ENCODE data around the gene ARHGAP10. TPM values are rescaled to one million over a fixed set of nuclear protein-coding genes. Genes with fewer than 3 reads are reported as not detected.

ARHGAP10 gene
- total RNA-seq, 1 donor from 2014 or later: 25.5 TPM

DNA sequence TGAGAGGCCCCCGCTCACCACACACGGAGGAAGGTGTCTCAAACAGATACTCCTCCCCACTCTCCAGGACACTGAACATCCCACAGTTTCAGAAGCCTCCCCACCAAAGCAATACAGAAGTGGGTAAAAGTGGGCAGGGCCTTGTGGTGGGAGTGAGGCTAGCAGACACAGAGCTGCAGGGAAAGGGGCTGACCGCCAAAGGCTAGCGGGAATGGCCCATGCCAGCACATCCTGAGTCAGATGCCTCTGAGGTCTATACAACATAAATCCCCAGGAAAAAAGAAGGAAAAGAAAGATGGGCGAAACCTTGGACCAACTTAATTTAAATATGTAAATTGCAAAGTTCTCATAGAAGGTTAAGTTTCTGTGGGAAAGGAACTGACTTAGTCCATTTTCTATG, 21.9 kb upstream of the ARHGAP10 start:
- H3K4me1 Mint-ChIP-seq (ENCODE audit: unreplicated experiment): peaks cover 8% of the 10 kb centered on the region
- no peaks in the 10 kb centered on the region for H3K9me3 Mint-ChIP-seq
- TF ChIP-seq, protein P1, sequence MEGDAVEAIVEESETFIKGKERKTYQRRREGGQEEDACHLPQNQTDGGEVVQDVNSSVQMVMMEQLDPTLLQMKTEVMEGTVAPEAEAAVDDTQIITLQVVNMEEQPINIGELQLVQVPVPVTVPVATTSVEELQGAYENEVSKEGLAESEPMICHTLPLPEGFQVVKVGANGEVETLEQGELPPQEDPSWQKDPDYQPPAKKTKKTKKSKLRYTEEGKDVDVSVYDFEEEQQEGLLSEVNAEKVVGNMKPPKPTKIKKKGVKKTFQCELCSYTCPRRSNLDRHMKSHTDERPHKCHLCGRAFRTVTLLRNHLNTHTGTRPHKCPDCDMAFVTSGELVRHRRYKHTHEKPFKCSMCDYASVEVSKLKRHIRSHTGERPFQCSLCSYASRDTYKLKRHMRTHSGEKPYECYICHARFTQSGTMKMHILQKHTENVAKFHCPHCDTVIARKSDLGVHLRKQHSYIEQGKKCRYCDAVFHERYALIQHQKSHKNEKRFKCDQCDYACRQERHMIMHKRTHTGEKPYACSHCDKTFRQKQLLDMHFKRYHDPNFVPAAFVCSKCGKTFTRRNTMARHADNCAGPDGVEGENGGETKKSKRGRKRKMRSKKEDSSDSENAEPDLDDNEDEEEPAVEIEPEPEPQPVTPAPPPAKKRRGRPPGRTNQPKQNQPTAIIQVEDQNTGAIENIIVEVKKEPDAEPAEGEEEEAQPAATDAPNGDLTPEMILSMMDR (conservative IDR thresholded peaks at IDR 0.05): no peak
- no peak overlapping the region for H3K27ac Mint-ChIP-seq
- no peak overlapping the region for H3K4me3 Mint-ChIP-seq
- DNase-seq (ENCODE audit: extremely low spot score, unreplicated experiment): no peak
- no peaks in the 10 kb centered on the region for H3K36me3 Mint-ChIP-seq
- H3K27me3 Mint-ChIP-seq: no peaks in the 10 kb centered on the region

DNA sequence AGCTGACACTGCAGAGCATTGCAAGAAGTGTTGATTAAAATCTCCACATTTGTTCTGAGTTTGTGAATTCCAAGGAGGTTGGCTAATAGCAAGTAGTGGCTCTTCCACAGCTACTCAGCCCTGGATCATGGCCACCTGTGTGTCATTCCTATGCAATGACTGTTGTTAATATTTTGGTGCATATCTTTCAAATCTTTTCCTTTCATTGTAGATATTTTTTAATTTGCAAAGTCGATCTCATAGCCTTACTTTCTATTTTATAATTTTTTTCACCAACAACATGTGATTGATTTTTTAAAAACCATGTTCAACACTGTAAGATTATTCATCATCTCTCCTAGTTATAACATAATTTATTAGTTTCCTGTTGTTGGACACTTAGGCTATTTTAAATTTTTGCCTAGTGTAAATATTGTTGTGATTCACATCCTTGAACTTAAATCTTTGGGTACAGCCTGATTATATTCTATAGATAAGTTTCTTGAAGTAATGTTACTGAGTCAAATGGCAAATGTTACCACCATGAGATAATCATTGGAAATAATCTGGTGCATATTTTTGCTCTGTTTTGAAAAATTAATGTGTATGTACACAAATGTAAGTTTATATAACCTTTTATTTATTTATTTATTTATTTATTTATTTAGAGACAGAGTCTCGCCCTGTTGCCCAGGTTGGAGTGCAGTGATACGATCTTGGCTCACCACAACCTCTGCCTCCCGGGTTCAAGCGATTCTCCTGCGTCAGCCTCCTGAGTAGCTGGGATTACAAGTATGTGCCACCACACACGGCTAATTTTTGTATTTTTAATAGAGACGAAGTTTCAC, 17.1 kb upstream of the ARHGAP10 start:
- Mint-ChIP-seq H3K4me1 (ENCODE audit: unreplicated experiment) (peaks cover 11% of the 10 kb centered on the region), H3K36me3 (no peaks in the 10 kb centered on the region), H3K27ac (no peak overlapping the region), H3K9me3 (no peaks in the 10 kb centered on the region), H3K4me3 (no peak overlapping the region), H3K27me3 (no peaks in the 10 kb centered on the region)
- TF ChIP-seq, protein P1 (conservative IDR thresholded peaks at IDR 0.05): no peak
- DNase-seq (ENCODE audit: extremely low spot score, unreplicated experiment): no peak

DNA sequence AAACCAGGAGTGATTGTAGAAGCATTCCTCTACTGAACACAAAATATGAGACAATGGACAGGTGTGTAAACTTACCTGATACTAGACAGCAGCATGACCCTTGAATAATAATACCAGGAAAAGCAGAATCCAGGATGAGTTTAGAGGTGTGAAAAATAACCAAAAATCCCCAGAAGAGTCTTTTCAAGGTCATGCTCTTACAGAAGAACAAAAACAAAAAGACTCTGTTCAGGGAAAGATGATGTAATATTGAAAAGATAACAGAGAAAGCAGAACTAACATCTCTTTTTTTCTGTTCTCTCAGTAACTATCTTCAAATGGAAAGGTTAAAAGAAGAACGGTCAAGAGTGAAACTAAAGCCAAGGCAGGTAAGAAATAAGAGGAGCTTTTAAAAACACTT, 14.0 kb upstream of the ARHGAP10 start:
- Mint-ChIP-seq H3K9me3 (no peaks in the 10 kb centered on the region), H3K36me3 (no peaks in the 10 kb centered on the region), H3K27me3 (no peaks in the 10 kb centered on the region), H3K4me1 (ENCODE audit: unreplicated experiment) (peaks cover 11% of the 10 kb centered on the region), H3K4me3 (no peak overlapping the region), H3K27ac (no peak overlapping the region)
- no peak for DNase-seq (ENCODE audit: extremely low spot score, unreplicated experiment)
- TF ChIP-seq, protein P1 (conservative IDR thresholded peaks at IDR 0.05): no peak

DNA sequence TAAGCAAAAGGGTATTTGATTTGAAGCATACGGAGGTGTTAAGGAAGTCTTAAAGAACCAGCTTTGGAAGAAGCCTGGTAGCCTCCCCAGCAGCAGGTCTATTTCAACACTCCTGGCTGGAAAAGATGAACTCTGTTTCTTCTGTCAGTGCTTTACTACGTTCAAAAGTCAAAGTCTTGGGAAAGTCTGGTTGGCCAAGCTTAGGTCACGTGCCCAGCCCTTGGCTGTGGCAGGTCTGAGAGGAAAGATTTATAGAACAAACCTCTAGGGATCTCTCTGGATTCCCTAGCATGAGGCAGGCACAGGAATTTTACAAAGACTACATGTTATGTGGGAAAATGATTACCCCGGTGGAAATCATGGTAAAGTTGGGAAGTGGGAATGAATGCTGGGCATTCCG, 8.6 kb upstream of the ARHGAP10 start:
- Mint-ChIP-seq H3K4me1 (ENCODE audit: unreplicated experiment) (peaks cover 11% of the 10 kb centered on the region), H3K27ac (no peak overlapping the region), H3K4me3 (no peak overlapping the region), H3K9me3 (no peaks in the 10 kb centered on the region), H3K36me3 (no peaks in the 10 kb centered on the region), H3K27me3 (peaks cover 6% of the 10 kb centered on the region)
- no peak for DNase-seq (ENCODE audit: extremely low spot score, unreplicated experiment)
- TF ChIP-seq, protein P1 (conservative IDR thresholded peaks at IDR 0.05): no peak

DNA sequence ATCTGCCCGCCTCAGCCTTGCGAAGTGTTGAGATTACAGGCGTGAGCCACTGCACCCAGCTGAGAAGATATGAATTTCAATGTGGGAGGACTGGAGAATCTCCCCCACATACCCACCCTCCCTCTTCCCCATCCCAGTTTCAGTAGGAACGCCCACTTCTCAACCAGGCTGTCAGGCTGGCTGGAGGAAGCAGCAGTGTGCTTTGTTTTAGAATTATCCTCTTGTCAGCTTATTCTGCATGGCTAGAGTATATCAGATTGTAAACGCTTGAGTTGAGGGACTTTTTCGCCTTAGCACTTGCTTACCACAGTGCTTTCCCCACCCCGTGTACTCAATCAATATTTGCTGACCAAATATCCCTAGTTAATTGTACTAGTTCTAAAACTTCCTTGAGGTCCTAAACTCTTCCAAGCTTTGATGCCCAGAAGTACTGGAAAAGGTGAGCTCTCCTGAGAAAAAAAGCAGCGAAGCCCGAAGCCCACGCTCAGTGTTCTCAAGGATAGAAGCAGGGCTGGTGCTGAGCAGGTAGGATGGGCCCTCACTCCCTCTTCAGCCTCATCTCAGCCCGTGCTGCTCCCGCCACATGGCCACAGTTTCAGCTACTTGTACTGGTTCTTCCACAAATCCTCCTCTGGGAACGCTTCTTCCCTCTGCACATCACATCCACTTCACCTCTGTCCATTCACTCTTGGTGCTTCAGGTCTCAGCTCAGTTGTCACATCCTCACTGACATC, 7.3 kb upstream of the ARHGAP10 start:
- TF ChIP-seq, protein P1 (conservative IDR thresholded peaks at IDR 0.05): no peak
- DNase-seq (ENCODE audit: extremely low spot score, unreplicated experiment): no peak
- peaks cover 9% of the 10 kb centered on the region for H3K27me3 Mint-ChIP-seq
- no peaks in the 10 kb centered on the region for H3K36me3 Mint-ChIP-seq
- no peak overlapping the region for H3K4me3 Mint-ChIP-seq
- H3K4me1 Mint-ChIP-seq (ENCODE audit: unreplicated experiment): peaks cover 11% of the 10 kb centered on the region
- no peaks in the 10 kb centered on the region for H3K9me3 Mint-ChIP-seq
- H3K27ac Mint-ChIP-seq: no peak overlapping the region
